ENCODE data around the gene GMDS. TPM values are rescaled to one million over a fixed set of nuclear protein-coding genes. Genes with fewer than 3 reads are reported as not detected.

GMDS gene
- total and polyA plus RNA-seq, 2 experiments from 2014 or later = 30.1 to 36.5 TPM

GRCh38 chr6:2266031-2266795 lies 20.8 kb upstream of the GMDS start:
- no peaks in the 10 kb centered on the region for H3K27me3 ChIP-seq (ENCODE audit: insufficient read depth)
- peaks cover 5% of the 10 kb centered on the region; the same call in 1 of the 2 replicates for H3K9me2 ChIP-seq (ENCODE audit: insufficient read depth)
- H3K4me2 ChIP-seq = no peak overlapping the region
- H3K4me1 Mint-ChIP-seq = peaks cover 8% of the 10 kb centered on the region
- no peak overlapping the region for H3K4me3 Mint-ChIP-seq
- no peak overlapping the region for H2AFZ ChIP-seq
- H3K27me3 Mint-ChIP-seq (ENCODE audit: insufficient read depth, low read depth, poor library complexity) = peaks cover 5% of the 10 kb centered on the region
- no peaks in the 10 kb centered on the region for H3K9me3 Mint-ChIP-seq
- H4K20me1 ChIP-seq (replicated peaks; ENCODE audit: insufficient read depth) = no peaks in the 10 kb centered on the region
- H3K36me3 ChIP-seq (ENCODE audit: insufficient read depth) = no peaks in the 10 kb centered on the region
- H3K79me2 ChIP-seq (replicated peaks; ENCODE audit: insufficient read depth) = no peaks in the 10 kb centered on the region
- no peak for TF ChIP-seq EZH2 (IDR thresholded peaks at IDR 0.05; ENCODE audit: low read depth, unreplicated experiment)
- TF ChIP-seq CREB1 (CRISPR knock-in tag; IDR thresholded peaks at IDR 0.05; ENCODE audit: low read depth) = no peak
- TF ChIP-seq ZNF114 (CRISPR knock-in tag; IDR thresholded peaks at IDR 0.05) = no peak
- TF ChIP-seq CTCF (conservative IDR thresholded peaks at IDR 0.05; ENCODE audit: low read depth in 2 of 2) = no peak
- no peak for TF ChIP-seq EZH2phosphoT487 (IDR thresholded peaks at IDR 0.05; ENCODE audit: unreplicated experiment)
- no peak for TF ChIP-seq REST (IDR thresholded peaks at IDR 0.05; ENCODE audit: unreplicated experiment)
- H3K36me3 Mint-ChIP-seq (ENCODE audit: low read depth) = peaks cover 2% of the 10 kb centered on the region; the same call in 2 of the 3 replicates
- no peaks in the 10 kb centered on the region for H3F3A ChIP-seq (replicated peaks; ENCODE audit: low read depth)
- DNase-seq (ENCODE audit: low spot score) (no peak), ATAC-seq (no peak)
- no peak overlapping the region for H3K27ac ChIP-seq (ENCODE audit: low read depth)
- H3K27ac Mint-ChIP-seq = no peak overlapping the region
- no peak overlapping the region for H3K4me3 ChIP-seq
- H3K4me1 ChIP-seq (ENCODE audit: insufficient read depth) = peaks cover 4% of the 10 kb centered on the region; the same call in 1 of the 2 replicates

GRCh38 chr6:2264932-2265331 lies 19.5 kb upstream of the GMDS start:
- Histone ChIP-seq H3K79me2 (replicated peaks; ENCODE audit: insufficient read depth) (no peaks in the 10 kb centered on the region), H4K20me1 (replicated peaks; ENCODE audit: insufficient read depth) (no peaks in the 10 kb centered on the region), H3K9me2 (ENCODE audit: insufficient read depth) (peaks cover 5% of the 10 kb centered on the region; the same call in 1 of the 2 replicates), H3K27ac (ENCODE audit: low read depth) (no peak overlapping the region), H3K4me3 (no peak overlapping the region), H3K4me1 (ENCODE audit: insufficient read depth) (no peaks in the 10 kb centered on the region), H3K27me3 (ENCODE audit: insufficient read depth) (no peaks in the 10 kb centered on the region), H3F3A (replicated peaks; ENCODE audit: low read depth) (no peaks in the 10 kb centered on the region), H2AFZ (no peak overlapping the region), H3K4me2 (no peak overlapping the region), H3K36me3 (ENCODE audit: insufficient read depth) (no peaks in the 10 kb centered on the region)
- no peaks in the 10 kb centered on the region for H3K4me1 Mint-ChIP-seq
- H3K9me3 Mint-ChIP-seq = no peaks in the 10 kb centered on the region
- DNase-seq (ENCODE audit: low spot score) = no peak
- peaks cover 5% of the 10 kb centered on the region for H3K27me3 Mint-ChIP-seq (ENCODE audit: insufficient read depth, low read depth, poor library complexity)
- H3K4me3 Mint-ChIP-seq = no peak overlapping the region
- no peak overlapping the region for H3K27ac Mint-ChIP-seq
- H3K36me3 Mint-ChIP-seq (ENCODE audit: low read depth) = peaks cover 2% of the 10 kb centered on the region; the same call in 2 of the 3 replicates
- no peak for ATAC-seq
- no peak for TF ChIP-seq EZH2phosphoT487 (IDR thresholded peaks at IDR 0.05; ENCODE audit: unreplicated experiment)
- no peak for TF ChIP-seq ETS1 (IDR thresholded peaks at IDR 0.05)
- no peak for TF ChIP-seq POLR2AphosphoS5 (IDR thresholded peaks at IDR 0.05; ENCODE audit: low read depth)
- TF ChIP-seq JUNB (IDR thresholded peaks at IDR 0.05; ENCODE audit: unreplicated experiment) = no peak
- TF ChIP-seq STAT1 (IDR thresholded peaks at IDR 0.05; ENCODE audit: unreplicated experiment) = no peak
- TF ChIP-seq REST (IDR thresholded peaks at IDR 0.05; ENCODE audit: unreplicated experiment) = no peak
- TF ChIP-seq CTCF (conservative IDR thresholded peaks at IDR 0.05; ENCODE audit: low read depth in 2 of 2) = no peak
- no peak for TF ChIP-seq ZNF114 (CRISPR knock-in tag; IDR thresholded peaks at IDR 0.05)
- no peak for TF ChIP-seq EZH2 (IDR thresholded peaks at IDR 0.05; ENCODE audit: low read depth, unreplicated experiment)
